ENCODE data around the gene RBM28.

- TF ChIP-seq CTCF (IDR thresholded peaks at IDR 0.05; ENCODE audit: borderline replicate concordance, extremely low read depth, low read length, poor library complexity, severe bottlenecking) (no peak), EZH2 (IDR thresholded peaks at IDR 0.05; ENCODE audit: borderline replicate concordance, low read depth, low read length, severe bottlenecking) (no peak)
Observed at GRCh38 chr7:128275681-128276080, 68.0 kb downstream of the RBM28 start.

All from DND-41 (cell line).